LoVo (cell line): ENCODE results near the gene FGF14.
A peak's percentile ranks its signal among the peaks of the same experiment; 100 is the strongest.
"Not testable (repeated sequence)": the region's sequence is repeated elsewhere in the genome, so short reads cannot be mapped to it uniquely, and the experiment has no call there.

Experiments used
- DNase-seq: peaks from one replicate; pipeline ENCODE4 v3.0.0-alpha.2; 2016; ENCODE audit warnings: low spot score

FGF14 gene

GRCh38 chr13:102195566-102196462, 206.0 kb downstream of the FGF14 start:
- no peak for DNase-seq

- DNase-seq: no peak
These were observed 209.0 kb downstream of the FGF14 start for GRCh38 chr13:102192858-102193257.

- DNase-seq: no peak
These were observed 209.8 kb downstream of the FGF14 start for GRCh38 chr13:102191951-102192502.

- no peak for DNase-seq
These were observed 210.9 kb downstream of the FGF14 start for GRCh38 chr13:102190930-102191329.

GRCh38 chr13:102187313-102187712, 214.5 kb downstream of the FGF14 start:
- no peak for DNase-seq

- no peak for DNase-seq
These were observed 216.4 kb downstream of the FGF14 start for GRCh38 chr13:102185375-102185984.

- DNase-seq: no peak
These were observed 218.2 kb downstream of the FGF14 start for GRCh38 chr13:102183509-102184182.

- no peak for DNase-seq
These were observed 219.7 kb downstream of the FGF14 start for GRCh38 chr13:102182170-102182569.

- no peak for DNase-seq
These were observed 224.4 kb downstream of the FGF14 start for GRCh38 chr13:102177431-102177830.

GRCh38 chr13:102176846-102177245, 225.0 kb downstream of the FGF14 start:
- DNase-seq: no peak

- no peak for DNase-seq
These were observed 229.4 kb downstream of the FGF14 start for GRCh38 chr13:102172406-102172805.

GRCh38 chr13:102170305-102170704, 231.5 kb downstream of the FGF14 start:
- no peak for DNase-seq

- DNase-seq: no peak
These were observed 232.3 kb downstream of the FGF14 start for GRCh38 chr13:102169471-102170015.

- no peak for DNase-seq
These were observed 249.1 kb downstream of the FGF14 start for GRCh38 chr13:102152790-102153189.

GRCh38 chr13:102147353-102147752, 254.5 kb downstream of the FGF14 start:
- DNase-seq: no peak

- DNase-seq: no peak
These were observed 256.1 kb downstream of the FGF14 start for GRCh38 chr13:102145750-102146149.

GRCh38 chr13:102142473-102142826, 259.4 kb downstream of the FGF14 start:
- no peak for DNase-seq

GRCh38 chr13:102141625-102142472, 260.0 kb downstream of the FGF14 start:
- DNase-seq: peak; percentile 7

- no peak for DNase-seq
These were observed 262.2 kb downstream of the FGF14 start for GRCh38 chr13:102139626-102140025.

GRCh38 chr13:102138635-102139190, 263.1 kb downstream of the FGF14 start:
- DNase-seq: no peak

GRCh38 chr13:102137904-102138303, 263.9 kb downstream of the FGF14 start:
- DNase-seq: not testable (repeated sequence)
